Measurements from ENCODE around the gene SLC30A7. TPM values are rescaled to one million over a fixed set of nuclear protein-coding genes. Genes with fewer than 3 reads are reported as not detected.
"Not testable (repeated sequence)": the region's sequence is repeated elsewhere in the genome, so short reads cannot be mapped to it uniquely, and the experiment has no call there.

Gene SLC30A7
- total RNA-seq, 2 experiments from 2014 or later, result 21.6 to 21.7 TPM

GRCh38 chr1:100949515-100950158, 53.7 kb downstream of the SLC30A7 start:
- ChIA-PET CTCF (interaction anchor here (1.4 kb wide), 1 partner anchor 289 kb away, joined by 5 read pairs; no protein-coding TSS in a partner anchor), POLR2A (interaction anchor here (0.5 to 4.3 kb wide), 14 partner anchors 9 to 339 kb away, joined by 3 to 50 read pairs (median 4); partner anchors contain the start of gene S1PR1)
- ATAC-seq (ENCODE audit: poor library complexity) (peak; percentile 98), DNase-seq (peak; percentile 61 to 90 (median 78))
- Histone ChIP-seq H3K9me3 (ENCODE audit: control insufficient read depth in 1 of 2, insufficient read depth in 1 of 2, low read length in 2 of 2) (peaks cover 13 to 36% of the 10 kb centered on the region in 2 experiments), H3K4me1 (ENCODE audit: insufficient read depth, low read length) (peaks cover 27% of the 10 kb centered on the region), H3K27ac (ENCODE audit: low read depth in 1 of 2, low read length in 2 of 2) (peak overlapping the region in 1 of 2 donors; percentile 43), H3K36me3 (ENCODE audit: insufficient read depth, low read length) (peaks cover 26% of the 10 kb centered on the region)
- H3K27me3 Mint-ChIP-seq; H3K4me3 ChIP-seq (ENCODE audit: low read length); H3K27me3 ChIP-seq (ENCODE audit: control insufficient read depth in 1 of 2, insufficient read depth in 2 of 2, low read length in 2 of 2): not testable (repeated sequence)
- Mint-ChIP-seq H3K9me3 (peaks cover 30% of the 10 kb centered on the region), H3K4me3 (peak overlapping the region; percentile 73), H3K4me1 (ENCODE audit: low read depth) (peaks cover 83% of the 10 kb centered on the region), H3K36me3 (ENCODE audit: low read depth) (peaks cover 93% of the 10 kb centered on the region), H3K27ac (peak overlapping the region; percentile 96)
- intact Hi-C loops (cut with DNase I, micrococcal nuclease), result loop anchor here (1.0 to 2.0 kb wide), 3 partner anchors 15 to 22 kb away; no protein-coding TSS in a partner anchor

GRCh38 chr1:100950337-100950736, 54.4 kb downstream of the SLC30A7 start:
- Mint-ChIP-seq H3K36me3 (ENCODE audit: low read depth) (peaks cover 88% of the 10 kb centered on the region), H3K4me1 (ENCODE audit: low read depth) (peaks cover 83% of the 10 kb centered on the region), H3K27me3 (no peaks in the 10 kb centered on the region), H3K27ac (peak overlapping the region; percentile 96), H3K4me3 (no peak overlapping the region), H3K9me3 (peaks cover 30% of the 10 kb centered on the region)
- DNase-seq (no peak), ATAC-seq (ENCODE audit: poor library complexity) (no peak)
- ChIA-PET CTCF (interaction anchor here (1.3 kb wide), 1 partner anchor 23 kb away, joined by 3 read pairs; no protein-coding TSS in a partner anchor), POLR2A (interaction anchor here (0.9 to 4.3 kb wide), 6 partner anchors 9 to 338 kb away, joined by 3 to 50 read pairs (median 4); no protein-coding TSS in a partner anchor)
- Histone ChIP-seq H3K36me3 (ENCODE audit: insufficient read depth, low read length) (peaks cover 26% of the 10 kb centered on the region), H3K27me3 (ENCODE audit: control insufficient read depth in 1 of 2, insufficient read depth in 2 of 2, low read length in 2 of 2) (no peaks in the 10 kb centered on the region), H3K4me3 (ENCODE audit: low read length) (no peak overlapping the region), H3K9me3 (ENCODE audit: control insufficient read depth in 1 of 2, insufficient read depth in 1 of 2, low read length in 2 of 2) (peaks cover 13 to 36% of the 10 kb centered on the region in 2 experiments), H3K4me1 (ENCODE audit: insufficient read depth, low read length) (peaks cover 27% of the 10 kb centered on the region), H3K27ac (ENCODE audit: low read depth in 1 of 2, low read length in 2 of 2) (no peak overlapping the region)
- no peak for TF ChIP-seq CTCF (IDR thresholded peaks at IDR 0.05)
- intact Hi-C loops (cut with DNase I, micrococcal nuclease), result loop anchor here in 1 of 2 experiments (1.0 kb wide), 1 partner anchor 14 kb away; no protein-coding TSS in a partner anchor

- CTCF ChIA-PET, result interaction anchor here (1.3 kb wide), 1 partner anchor 23 kb away, joined by 3 read pairs; no protein-coding TSS in a partner anchor
- intact Hi-C loops (cut with DNase I, micrococcal nuclease), result loop anchor here in 1 of 2 experiments (1.0 kb wide), 1 partner anchor 14 kb away; no protein-coding TSS in a partner anchor
- peaks cover 26% of the 10 kb centered on the region for H3K36me3 ChIP-seq (ENCODE audit: insufficient read depth, low read length)
- H3K27me3 ChIP-seq (ENCODE audit: control insufficient read depth in 1 of 2, insufficient read depth in 2 of 2, low read length in 2 of 2), result no peaks in the 10 kb centered on the region
- H3K9me3 ChIP-seq (ENCODE audit: control insufficient read depth in 1 of 2, insufficient read depth in 1 of 2, low read length in 2 of 2), result peaks cover 13 to 36% of the 10 kb centered on the region in 2 experiments
- peak overlapping the region; percentile 96 for H3K27ac Mint-ChIP-seq
- no peak overlapping the region for H3K27ac ChIP-seq (ENCODE audit: low read depth in 1 of 2, low read length in 2 of 2)
- peaks cover 30% of the 10 kb centered on the region for H3K9me3 Mint-ChIP-seq
- DNase-seq (no peak), ATAC-seq (ENCODE audit: poor library complexity) (no peak)
- TF ChIP-seq CTCF (IDR thresholded peaks at IDR 0.05), result no peak
- H3K36me3 Mint-ChIP-seq (ENCODE audit: low read depth), result peaks cover 86% of the 10 kb centered on the region
- no peaks in the 10 kb centered on the region for H3K27me3 Mint-ChIP-seq
- POLR2A ChIA-PET, result interaction anchor here (0.9 to 4.3 kb wide), 4 partner anchors 10 to 23 kb away, joined by 3 to 50 read pairs (median 10); no protein-coding TSS in a partner anchor
- no peak overlapping the region for H3K4me3 Mint-ChIP-seq
- H3K4me3 ChIP-seq (ENCODE audit: low read length), result no peak overlapping the region
- H3K4me1 Mint-ChIP-seq (ENCODE audit: low read depth), result peaks cover 81% of the 10 kb centered on the region
- peaks cover 27% of the 10 kb centered on the region for H3K4me1 ChIP-seq (ENCODE audit: insufficient read depth, low read length)
Observed at GRCh38 chr1:100950781-100951180, 54.9 kb downstream of the SLC30A7 start.

Measured in CD4-positive, alpha-beta T cell (primary cell).